Liver (tissue), 9 donors: ENCODE measurements around the gene MFSD6L. TPM values are rescaled to one million over a fixed set of nuclear protein-coding genes. Genes with fewer than 3 reads are reported as not detected.

ENCODE experiments used
- DNase-seq: peaks from one replicate; pipeline ENCODE4 v3.0.0-alpha.2; 2017; ENCODE audit warnings: low spot score
- H3K27ac ChIP-seq, 2 donors: one replicate each; pipeline ENCODE4 v1.7.0; 2013; ENCODE audit warnings: inconsistent platforms in 2 of 2, low read length in 2 of 2, control low read depth in 1 of 2, low read depth in 1 of 2, mild to moderate bottlenecking in 1 of 2
- H3K27me3 ChIP-seq, 4 donors: one replicate each; pipeline versions ENCODE4 v1.6.1 to v1.7.0; 2013; ENCODE audit warnings: low read length in 3 of 4, inconsistent platforms in 1 of 4, mild to moderate bottlenecking in 1 of 4, moderate library complexity in 1 of 4; ENCODE audit not compliant: control insufficient read depth in 4 of 4, insufficient read depth in 4 of 4
- H3K36me3 ChIP-seq, 4 donors: one replicate each; pipeline versions ENCODE4 v1.6.1 to v1.7.0; 2013; ENCODE audit warnings: low read length in 3 of 4, mild to moderate bottlenecking in 3 of 4, low read depth in 1 of 4, moderate library complexity in 1 of 4; ENCODE audit not compliant: control insufficient read depth in 4 of 4, insufficient read depth in 3 of 4
- H3K4me1 ChIP-seq, 4 donors: one replicate each; pipeline versions ENCODE4 v1.6.1 to v1.7.0; 2013; ENCODE audit warnings: low read length in 3 of 4, mild to moderate bottlenecking in 3 of 4, moderate library complexity in 1 of 4; ENCODE audit not compliant: control insufficient read depth in 4 of 4, insufficient read depth in 4 of 4
- H3K4me3 ChIP-seq, 3 donors: one replicate each; pipeline versions ENCODE4 v1.6.1 to v1.7.0; 2013; ENCODE audit warnings: low read length in 3 of 3, control low read depth in 1 of 3, low read depth in 1 of 3, mild to moderate bottlenecking in 1 of 3
- H3K9ac ChIP-seq, 2 donors: one replicate each; pipeline ENCODE4 v1.7.0; 2013; ENCODE audit warnings: low read length in 2 of 2, mild to moderate bottlenecking in 2 of 2, moderate library complexity in 2 of 2, control low read depth in 1 of 2, low read depth in 1 of 2
- H3K9me3 ChIP-seq, 4 donors: one replicate each; pipeline versions ENCODE4 v1.6.1 to v1.7.0; 2013; ENCODE audit warnings: low read length in 3 of 4; ENCODE audit not compliant: control insufficient read depth in 4 of 4
- ATF3 ChIP-seq: IDR thresholded peaks from 2 replicates; pipeline ENCODE4 v1.6.1; 2016; ENCODE audit warnings: antibody characterized with exemption
- CTCF ChIP-seq: fragments of 150-350 bp; IDR thresholded peaks from 2 replicates; pipeline ENCODE4 v1.5.1; 2017; ENCODE audit warnings: improper control_type of control experiment, low read depth, low read length; ENCODE audit not compliant: missing input control
- EGR1 ChIP-seq, 2 donors: IDR thresholded peaks; 2 replicates each; pipeline ENCODE4 v1.6.1; 2016 to 2018; ENCODE audit warnings: antibody characterized with exemption in 2 of 2, low read depth in 2 of 2
- FOXA1 ChIP-seq: IDR thresholded peaks from 2 replicates; pipeline ENCODE4 v1.6.1; 2016; ENCODE audit warnings: antibody characterized with exemption
- FOXA2 ChIP-seq: IDR thresholded peaks from 2 replicates; pipeline ENCODE4 v1.6.1; 2016; ENCODE audit warnings: antibody characterized with exemption
- GABPA ChIP-seq, 2 donors: IDR thresholded peaks in 1 of 2; conservative IDR thresholded peaks in 1 of 2; 2 replicates each; pipeline ENCODE4 v1.6.1; 2016; ENCODE audit warnings: antibody characterized with exemption in 2 of 2, mild to moderate bottlenecking in 1 of 2, moderate library complexity in 1 of 2
- HNF4A ChIP-seq, 2 donors: conservative IDR thresholded peaks; 2 replicates each; pipeline ENCODE4 v1.6.1; 2016; ENCODE audit warnings: antibody characterized with exemption in 2 of 2, mild to moderate bottlenecking in 2 of 2
- HNF4G ChIP-seq: IDR thresholded peaks from 2 replicates; pipeline ENCODE4 v1.6.1; 2016; ENCODE audit warnings: antibody characterized with exemption
- JUND ChIP-seq, 2 donors: IDR thresholded peaks; 2 replicates each; pipeline ENCODE4 v1.6.1; 2016; ENCODE audit warnings: antibody characterized with exemption in 2 of 2
- MAX ChIP-seq: IDR thresholded peaks from 2 replicates; pipeline ENCODE4 v1.6.1; 2016; ENCODE audit warnings: antibody characterized with exemption
- NR2F2 ChIP-seq: IDR thresholded peaks from 2 replicates; pipeline ENCODE4 v1.6.1; 2016; ENCODE audit warnings: antibody characterized with exemption
- RAD21 ChIP-seq, 2 donors: IDR thresholded peaks; 2 replicates each; pipeline ENCODE4 v1.6.1; 2016; ENCODE audit warnings: antibody characterized with exemption in 2 of 2, mild to moderate bottlenecking in 2 of 2
- REST ChIP-seq: IDR thresholded peaks from 2 replicates; pipeline ENCODE4 v1.6.1; 2016; ENCODE audit warnings: antibody characterized with exemption, mild to moderate bottlenecking
- RXRA ChIP-seq, 2 donors: IDR thresholded peaks; 2 replicates each; pipeline ENCODE4 v1.6.1; 2017 to 2018; ENCODE audit warnings: antibody characterized with exemption in 2 of 2, mild to moderate bottlenecking in 1 of 2
- SP1 ChIP-seq: IDR thresholded peaks from 2 replicates; pipeline ENCODE4 v1.6.1; 2018; ENCODE audit warnings: antibody characterized with exemption, mild to moderate bottlenecking
- TAF1 ChIP-seq: conservative IDR thresholded peaks from 2 replicates; pipeline ENCODE4 v1.6.1; 2016; ENCODE audit warnings: antibody characterized with exemption, mild to moderate bottlenecking
- YY1 ChIP-seq: IDR thresholded peaks from 2 replicates; pipeline ENCODE4 v1.6.1; 2016; ENCODE audit warnings: antibody characterized with exemption, mild to moderate bottlenecking
- ZBTB33 ChIP-seq: IDR thresholded peaks from 2 replicates; pipeline ENCODE4 v1.6.1; 2016; ENCODE audit warnings: antibody characterized with exemption
- WGBS: extraction: QIAGEN DNeasy Blood & Tissue Kit; methylation state at CpG from one replicate; pipeline ENCODE4 v1.1.7; 2013; 5-methylcytosine and 5-hydroxymethylcytosine counted together
- polyA plus RNA-seq, 2 donors: library from polyadenylated mRNA; stranded (reverse) in 1 of 2; unstranded in 1 of 2; fragments of 200-250 nt in 1 of 2; fragments of >200 nt in 1 of 2; fragmentation: Nextera tagmentation in 1 of 2; extraction: Ambion mirVana in 1 of 2; gene quantifications; one replicate each; pipeline versions ENCODE4 v1.2.1 to v1.2.3, GENCODE V29; 2013 to 2015
- total RNA-seq, 2 donors: library from RNA; depleted of rRNA; stranded (reverse); fragments of >200 nt; gene quantifications; one replicate each; pipeline ENCODE4 v1.2.3, GENCODE V29; 2014
- donor health status: healthy.
- donor health status: healthy.
- donor health status: healthy.
- donor health status: healthy.
- donor health status: healthy.

Gene MFSD6L
- total and polyA plus RNA-seq, 4 donors, result 0.03 to 0.25 (median 0.05) TPM; not detected in 1

- H3K4me1 ChIP-seq, result no peaks in the 10 kb centered on the region
- H3K36me3 ChIP-seq, result no peaks in the 10 kb centered on the region
- no peaks in the 10 kb centered on the region for H3K9me3 ChIP-seq
- H3K27ac ChIP-seq, result no peak overlapping the region
- no peaks in the 10 kb centered on the region for H3K27me3 ChIP-seq
- H3K9ac ChIP-seq, result no peak overlapping the region
- no peak for TF ChIP-seq REST
- no peak for TF ChIP-seq JUND (IDR thresholded peaks at IDR 0.05)
- TF ChIP-seq HNF4G, result no peak
- TF ChIP-seq GABPA (IDR thresholded peaks at IDR 0.05 in 1 of 2, conservative IDR thresholded peaks at IDR 0.05 in 1 of 2), result no peak
- no peak for TF ChIP-seq EGR1 (IDR thresholded peaks at IDR 0.05; ENCODE audit: low read depth in 2 of 2)
- no peak for TF ChIP-seq RXRA (IDR thresholded peaks at IDR 0.05)
- no peak for TF ChIP-seq NR2F2
- TF ChIP-seq RAD21 (IDR thresholded peaks at IDR 0.05), result no peak
- no peak for TF ChIP-seq SP1
- WGBS, result 100% methylated on average over 1 of the region's 1 CpG
- H3K4me3 ChIP-seq, result no peak overlapping the region
- DNase-seq, result no peak
Measured at GRCh38 chr17:8782176-8782575, 17.0 kb downstream of the MFSD6L start.

- WGBS, result 92% methylated on average over 4 of the region's 4 CpGs
- Histone ChIP-seq H3K4me1 (no peaks in the 10 kb centered on the region), H3K27ac (no peak overlapping the region), H3K9ac (no peak overlapping the region), H3K27me3 (no peaks in the 10 kb centered on the region), H3K4me3 (no peak overlapping the region), H3K36me3 (no peaks in the 10 kb centered on the region), H3K9me3 (no peaks in the 10 kb centered on the region)
- TF ChIP-seq MAX, result no peak
- TF ChIP-seq NR2F2, result no peak
- TF ChIP-seq ZBTB33, result no peak
- no peak for TF ChIP-seq RXRA (IDR thresholded peaks at IDR 0.05)
- TF ChIP-seq HNF4G, result no peak
- TF ChIP-seq GABPA (IDR thresholded peaks at IDR 0.05 in 1 of 2, conservative IDR thresholded peaks at IDR 0.05 in 1 of 2), result no peak
- no peak for TF ChIP-seq YY1
- TF ChIP-seq EGR1 (IDR thresholded peaks at IDR 0.05; ENCODE audit: low read depth in 2 of 2), result no peak
- no peak for TF ChIP-seq FOXA1
- no peak for TF ChIP-seq JUND (IDR thresholded peaks at IDR 0.05)
- no peak for TF ChIP-seq FOXA2
- TF ChIP-seq REST, result no peak
- TF ChIP-seq ATF3, result no peak
- no peak for TF ChIP-seq CTCF
- TF ChIP-seq TAF1, result no peak
- no peak for TF ChIP-seq RAD21 (IDR thresholded peaks at IDR 0.05)
- no peak for TF ChIP-seq HNF4A (conservative IDR thresholded peaks at IDR 0.05)
- TF ChIP-seq SP1, result no peak
- no peak for DNase-seq
Measured at GRCh38 chr17:8781776-8782175, 17.4 kb downstream of the MFSD6L start.
